H1 (cell line): ENCODE data around the gene SLIT3. TPM values are rescaled to one million over a fixed set of nuclear protein-coding genes. Genes with fewer than 3 reads are reported as not detected.

ENCODE experiments used
- CBX8 ChIP-seq: fragments of 300-800, 300-1000 bp; sonication (generic); IDR thresholded peaks from 2 replicates; pipeline ENCODE4 v1.7.1; 2016; ENCODE audit warnings: low read depth, low read length, borderline replicate concordance
- RAD21 ChIP-seq, 2 experiments: IDR thresholded peaks in 1 of 2; conservative IDR thresholded peaks in 1 of 2; 2 replicates each; pipeline ENCODE4 v1.6.1; 2011; ENCODE audit warnings: low read depth in 2 of 2, low read length in 2 of 2, improper control_type of control experiment in 1 of 2, inconsistent platforms in 1 of 2, mild to moderate bottlenecking in 1 of 2, moderate library complexity in 1 of 2
- SIX5 ChIP-seq: IDR thresholded peaks from 2 replicates; pipeline ENCODE4 v1.6.1; 2011; ENCODE audit warnings: mild to moderate bottlenecking, low read depth, low read length
- TAF1 ChIP-seq: IDR thresholded peaks from 2 replicates; pipeline ENCODE4 v1.6.1; 2011; ENCODE audit warnings: mild to moderate bottlenecking, low read depth, low read length
- YY1 ChIP-seq: IDR thresholded peaks from 2 replicates; pipeline ENCODE4 v1.6.1; 2011; ENCODE audit warnings: low read depth, mild to moderate bottlenecking, low read length
- polyA plus RNA-seq, 7 experiments: library from polyadenylated mRNA; depleted of rRNA in 3 of 7; stranded (reverse) in 5 of 7; unstranded in 2 of 7; fragments of >200 nt in 5 of 7; fragments of 200-250 nt in 2 of 7; gene quantifications; 1 replicate in 5 of 7; 2 replicates in 1 of 7; 4 replicates in 1 of 7; pipeline versions ENCODE4 v1.2.1 to v1.2.3, GENCODE V29; 2011 to 2013; ENCODE audit warnings: missing spikeins in 2 of 7, mixed read lengths in 2 of 7
- total RNA-seq: library from RNA; stranded (reverse); fragmentation: NEBNext Ultra II Directional; extraction: Animal tissue kit (Norgen Biotek cat#: 25700); gene quantifications from 2 replicates; pipeline ENCODE4 v1.2.1, GENCODE V29; 2021
- TF ChIP-seq, protein P1 (sequence below): fragments of 300-600 bp; sonication (generic); IDR thresholded peaks from 2 replicates; pipeline ENCODE4 v1.7.1; 2012; ENCODE audit warnings: low read length, moderate library complexity, mild to moderate bottlenecking, inconsistent platforms; ENCODE audit not compliant: insufficient replicate concordance

SLIT3 gene
- total and polyA plus RNA-seq, 2 of the 8 experiments (the other 6 are each of a cell fraction or from before 2014, with no cell fraction given): 1.1 to 1.2 TPM

DNA sequence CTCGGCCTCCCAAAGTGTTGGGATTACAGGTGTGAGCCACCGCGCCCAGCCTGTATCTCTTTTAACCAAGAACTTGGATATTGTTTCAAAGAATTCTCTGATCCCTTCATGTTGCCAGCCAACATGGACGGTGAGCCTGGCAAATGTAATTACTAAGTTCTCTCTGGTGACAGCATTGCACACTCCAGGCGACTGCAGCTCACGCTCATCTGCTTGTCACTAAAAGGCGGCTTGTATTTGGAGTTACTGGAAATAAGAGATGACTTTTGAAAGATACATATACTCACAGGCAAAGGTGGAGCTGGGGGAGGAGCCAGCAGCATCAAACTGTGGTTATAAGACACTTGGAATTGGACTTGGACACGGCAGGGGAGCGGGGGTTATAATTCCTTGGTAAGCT lies 172.3 kb downstream of the SLIT3 start (continued):
- no peak for TF ChIP-seq TAF1
- TF ChIP-seq SIX5: no peak
- TF ChIP-seq RAD21 (IDR thresholded peaks at IDR 0.05 in 1 of 2, conservative IDR thresholded peaks at IDR 0.05 in 1 of 2; ENCODE audit: low read depth in 2 of 2, low read length in 2 of 2): no peak
- no peak for TF ChIP-seq CBX8
- no peak for TF ChIP-seq YY1
- TF ChIP-seq, protein P1, sequence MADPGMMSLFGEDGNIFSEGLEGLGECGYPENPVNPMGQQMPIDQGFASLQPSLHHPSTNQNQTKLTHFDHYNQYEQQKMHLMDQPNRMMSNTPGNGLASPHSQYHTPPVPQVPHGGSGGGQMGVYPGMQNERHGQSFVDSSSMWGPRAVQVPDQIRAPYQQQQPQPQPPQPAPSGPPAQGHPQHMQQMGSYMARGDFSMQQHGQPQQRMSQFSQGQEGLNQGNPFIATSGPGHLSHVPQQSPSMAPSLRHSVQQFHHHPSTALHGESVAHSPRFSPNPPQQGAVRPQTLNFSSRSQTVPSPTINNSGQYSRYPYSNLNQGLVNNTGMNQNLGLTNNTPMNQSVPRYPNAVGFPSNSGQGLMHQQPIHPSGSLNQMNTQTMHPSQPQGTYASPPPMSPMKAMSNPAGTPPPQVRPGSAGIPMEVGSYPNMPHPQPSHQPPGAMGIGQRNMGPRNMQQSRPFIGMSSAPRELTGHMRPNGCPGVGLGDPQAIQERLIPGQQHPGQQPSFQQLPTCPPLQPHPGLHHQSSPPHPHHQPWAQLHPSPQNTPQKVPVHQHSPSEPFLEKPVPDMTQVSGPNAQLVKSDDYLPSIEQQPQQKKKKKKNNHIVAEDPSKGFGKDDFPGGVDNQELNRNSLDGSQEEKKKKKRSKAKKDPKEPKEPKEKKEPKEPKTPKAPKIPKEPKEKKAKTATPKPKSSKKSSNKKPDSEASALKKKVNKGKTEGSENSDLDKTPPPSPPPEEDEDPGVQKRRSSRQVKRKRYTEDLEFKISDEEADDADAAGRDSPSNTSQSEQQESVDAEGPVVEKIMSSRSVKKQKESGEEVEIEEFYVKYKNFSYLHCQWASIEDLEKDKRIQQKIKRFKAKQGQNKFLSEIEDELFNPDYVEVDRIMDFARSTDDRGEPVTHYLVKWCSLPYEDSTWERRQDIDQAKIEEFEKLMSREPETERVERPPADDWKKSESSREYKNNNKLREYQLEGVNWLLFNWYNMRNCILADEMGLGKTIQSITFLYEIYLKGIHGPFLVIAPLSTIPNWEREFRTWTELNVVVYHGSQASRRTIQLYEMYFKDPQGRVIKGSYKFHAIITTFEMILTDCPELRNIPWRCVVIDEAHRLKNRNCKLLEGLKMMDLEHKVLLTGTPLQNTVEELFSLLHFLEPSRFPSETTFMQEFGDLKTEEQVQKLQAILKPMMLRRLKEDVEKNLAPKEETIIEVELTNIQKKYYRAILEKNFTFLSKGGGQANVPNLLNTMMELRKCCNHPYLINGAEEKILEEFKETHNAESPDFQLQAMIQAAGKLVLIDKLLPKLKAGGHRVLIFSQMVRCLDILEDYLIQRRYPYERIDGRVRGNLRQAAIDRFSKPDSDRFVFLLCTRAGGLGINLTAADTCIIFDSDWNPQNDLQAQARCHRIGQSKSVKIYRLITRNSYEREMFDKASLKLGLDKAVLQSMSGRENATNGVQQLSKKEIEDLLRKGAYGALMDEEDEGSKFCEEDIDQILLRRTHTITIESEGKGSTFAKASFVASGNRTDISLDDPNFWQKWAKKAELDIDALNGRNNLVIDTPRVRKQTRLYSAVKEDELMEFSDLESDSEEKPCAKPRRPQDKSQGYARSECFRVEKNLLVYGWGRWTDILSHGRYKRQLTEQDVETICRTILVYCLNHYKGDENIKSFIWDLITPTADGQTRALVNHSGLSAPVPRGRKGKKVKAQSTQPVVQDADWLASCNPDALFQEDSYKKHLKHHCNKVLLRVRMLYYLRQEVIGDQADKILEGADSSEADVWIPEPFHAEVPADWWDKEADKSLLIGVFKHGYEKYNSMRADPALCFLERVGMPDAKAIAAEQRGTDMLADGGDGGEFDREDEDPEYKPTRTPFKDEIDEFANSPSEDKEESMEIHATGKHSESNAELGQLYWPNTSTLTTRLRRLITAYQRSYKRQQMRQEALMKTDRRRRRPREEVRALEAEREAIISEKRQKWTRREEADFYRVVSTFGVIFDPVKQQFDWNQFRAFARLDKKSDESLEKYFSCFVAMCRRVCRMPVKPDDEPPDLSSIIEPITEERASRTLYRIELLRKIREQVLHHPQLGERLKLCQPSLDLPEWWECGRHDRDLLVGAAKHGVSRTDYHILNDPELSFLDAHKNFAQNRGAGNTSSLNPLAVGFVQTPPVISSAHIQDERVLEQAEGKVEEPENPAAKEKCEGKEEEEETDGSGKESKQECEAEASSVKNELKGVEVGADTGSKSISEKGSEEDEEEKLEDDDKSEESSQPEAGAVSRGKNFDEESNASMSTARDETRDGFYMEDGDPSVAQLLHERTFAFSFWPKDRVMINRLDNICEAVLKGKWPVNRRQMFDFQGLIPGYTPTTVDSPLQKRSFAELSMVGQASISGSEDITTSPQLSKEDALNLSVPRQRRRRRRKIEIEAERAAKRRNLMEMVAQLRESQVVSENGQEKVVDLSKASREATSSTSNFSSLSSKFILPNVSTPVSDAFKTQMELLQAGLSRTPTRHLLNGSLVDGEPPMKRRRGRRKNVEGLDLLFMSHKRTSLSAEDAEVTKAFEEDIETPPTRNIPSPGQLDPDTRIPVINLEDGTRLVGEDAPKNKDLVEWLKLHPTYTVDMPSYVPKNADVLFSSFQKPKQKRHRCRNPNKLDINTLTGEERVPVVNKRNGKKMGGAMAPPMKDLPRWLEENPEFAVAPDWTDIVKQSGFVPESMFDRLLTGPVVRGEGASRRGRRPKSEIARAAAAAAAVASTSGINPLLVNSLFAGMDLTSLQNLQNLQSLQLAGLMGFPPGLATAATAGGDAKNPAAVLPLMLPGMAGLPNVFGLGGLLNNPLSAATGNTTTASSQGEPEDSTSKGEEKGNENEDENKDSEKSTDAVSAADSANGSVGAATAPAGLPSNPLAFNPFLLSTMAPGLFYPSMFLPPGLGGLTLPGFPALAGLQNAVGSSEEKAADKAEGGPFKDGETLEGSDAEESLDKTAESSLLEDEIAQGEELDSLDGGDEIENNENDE: no peak
